SW 1271 (cell line): ENCODE data around the gene IL24.
"Not testable (repeated sequence)": the region's sequence is repeated elsewhere in the genome, so short reads cannot be mapped to it uniquely, and the experiment has no call there.

Source experiments
- DNase-seq, 2 experiments: peaks; one replicate each; lab custom pipeline; 2025; lab: John Stamatoyannopoulos, UW

Gene IL24, protein sequence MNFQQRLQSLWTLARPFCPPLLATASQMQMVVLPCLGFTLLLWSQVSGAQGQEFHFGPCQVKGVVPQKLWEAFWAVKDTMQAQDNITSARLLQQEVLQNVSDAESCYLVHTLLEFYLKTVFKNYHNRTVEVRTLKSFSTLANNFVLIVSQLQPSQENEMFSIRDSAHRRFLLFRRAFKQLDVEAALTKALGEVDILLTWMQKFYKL

DNA sequence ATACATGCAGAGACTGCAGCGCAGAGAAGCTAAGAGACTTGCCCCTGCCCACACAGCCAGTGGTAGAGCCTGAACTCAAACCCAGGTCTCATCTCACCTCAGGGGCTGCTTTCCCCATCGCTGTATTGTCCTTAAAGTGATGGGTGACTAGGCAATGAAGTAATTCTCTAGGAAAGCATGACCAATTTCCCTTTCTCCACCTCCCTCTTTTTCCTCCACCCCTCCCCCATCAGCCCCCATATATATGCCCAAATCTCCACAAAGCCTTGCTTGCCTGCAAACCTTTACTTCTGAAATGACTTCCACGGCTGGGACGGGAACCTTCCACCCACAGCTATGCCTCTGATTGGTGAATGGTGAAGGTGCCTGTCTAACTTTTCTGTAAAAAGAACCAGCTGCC lies at the start of gene IL24:
Gene IL24, plus strand, starts transcription at position 269 of the 400 bp plus-strand sequence. CDS start 390 bp downstream, outside the sequence.
- no peak for DNase-seq

DNA sequence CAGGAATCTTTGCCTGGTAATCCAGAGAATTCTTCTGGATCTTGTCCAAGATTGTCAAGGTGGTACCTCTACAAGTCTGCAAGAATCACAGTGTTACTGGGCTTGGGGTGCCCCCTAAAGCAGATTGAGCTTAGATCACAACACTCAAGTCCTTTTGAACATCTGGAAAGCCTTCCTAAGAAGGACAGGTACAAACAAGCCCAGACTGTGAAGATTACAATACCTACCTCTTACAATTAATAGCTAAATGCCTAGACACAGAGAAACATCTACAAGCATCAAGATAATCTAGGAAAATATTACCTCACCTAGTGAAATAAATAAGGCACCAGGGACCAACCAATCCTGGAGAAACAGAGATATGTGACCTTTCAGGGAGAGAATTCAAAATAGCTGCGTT lies 49.3 kb upstream of the IL24 start:
- no peak for DNase-seq

DNA sequence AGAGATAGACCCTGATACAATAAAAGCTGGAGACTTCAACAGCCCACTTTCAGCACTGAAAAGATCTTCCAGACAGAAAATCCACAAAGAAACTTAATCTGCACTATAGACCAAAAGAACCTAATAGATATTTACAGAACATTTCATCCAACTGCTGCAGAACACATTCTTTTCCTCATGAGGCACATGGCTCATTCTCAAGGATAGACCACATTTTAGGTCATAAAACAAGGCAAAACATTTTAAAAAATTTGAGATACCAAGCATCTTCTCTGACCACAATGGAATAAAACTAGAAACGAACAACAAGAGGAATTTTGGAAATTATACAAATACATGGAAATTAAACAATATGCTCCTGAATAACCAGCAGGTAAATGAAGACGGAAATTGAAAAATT lies 46.8 kb upstream of the IL24 start:
- no peak for DNase-seq

GRCh38 chr1:206851341-206852010 lies 45.8 kb upstream of the IL24 start:
- no peak for DNase-seq

- not testable (repeated sequence) for DNase-seq
These were observed 44.6 kb upstream of the IL24 start for GRCh38 chr1:206852662-206853061.

DNA sequence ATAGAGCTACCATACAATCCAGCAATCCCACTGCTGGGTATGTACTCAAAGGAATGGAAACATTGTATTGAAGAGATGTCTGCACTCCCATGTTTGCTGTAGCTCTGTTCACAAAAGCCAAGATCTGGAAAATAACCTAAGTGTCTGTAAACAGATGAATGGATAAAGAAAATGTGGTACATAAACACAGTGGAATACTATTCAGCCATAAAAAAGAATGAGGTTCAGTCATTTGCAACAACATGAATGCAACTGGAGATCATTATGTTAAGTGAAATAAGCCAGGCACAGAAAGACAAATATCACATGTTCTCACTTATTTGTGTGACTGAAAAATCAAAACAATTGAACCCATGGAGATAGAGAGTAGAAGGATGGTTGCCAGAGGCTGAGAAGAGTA lies 43.5 kb upstream of the IL24 start:
- DNase-seq = not testable (repeated sequence)

- no peak for DNase-seq
These were observed 42.7 kb upstream of the IL24 start for GRCh38 chr1:206854401-206855129.

DNA sequence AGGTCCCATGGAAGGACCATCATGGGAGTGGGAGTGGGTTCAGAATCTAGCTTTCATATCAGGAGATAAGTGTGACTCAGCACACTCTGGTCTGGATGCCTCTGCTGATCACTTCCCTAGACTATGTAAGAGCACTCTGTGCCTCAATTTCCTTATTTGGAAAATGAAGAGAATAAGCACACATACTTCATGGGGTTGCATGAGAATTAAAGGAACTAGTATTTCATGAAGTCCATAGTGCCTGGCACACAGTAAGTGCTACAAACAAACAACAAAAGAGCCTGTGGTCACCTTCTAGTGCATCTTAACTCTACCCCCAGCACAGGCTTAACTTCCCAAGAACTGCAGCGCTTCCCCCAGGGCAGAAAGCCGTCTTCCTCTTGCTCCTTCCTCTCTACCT lies 41.4 kb upstream of the IL24 start:
- no peak for DNase-seq

- no peak for DNase-seq
These were observed 40.4 kb upstream of the IL24 start for GRCh38 chr1:206856674-206857464.

- DNase-seq = no peak
These were observed 38.1 kb upstream of the IL24 start for GRCh38 chr1:206859082-206859521.

GRCh38 chr1:206860165-206860564 lies 37.1 kb upstream of the IL24 start:
- DNase-seq = no peak

GRCh38 chr1:206863266-206863665 lies 34.0 kb upstream of the IL24 start:
- DNase-seq = no peak

DNA sequence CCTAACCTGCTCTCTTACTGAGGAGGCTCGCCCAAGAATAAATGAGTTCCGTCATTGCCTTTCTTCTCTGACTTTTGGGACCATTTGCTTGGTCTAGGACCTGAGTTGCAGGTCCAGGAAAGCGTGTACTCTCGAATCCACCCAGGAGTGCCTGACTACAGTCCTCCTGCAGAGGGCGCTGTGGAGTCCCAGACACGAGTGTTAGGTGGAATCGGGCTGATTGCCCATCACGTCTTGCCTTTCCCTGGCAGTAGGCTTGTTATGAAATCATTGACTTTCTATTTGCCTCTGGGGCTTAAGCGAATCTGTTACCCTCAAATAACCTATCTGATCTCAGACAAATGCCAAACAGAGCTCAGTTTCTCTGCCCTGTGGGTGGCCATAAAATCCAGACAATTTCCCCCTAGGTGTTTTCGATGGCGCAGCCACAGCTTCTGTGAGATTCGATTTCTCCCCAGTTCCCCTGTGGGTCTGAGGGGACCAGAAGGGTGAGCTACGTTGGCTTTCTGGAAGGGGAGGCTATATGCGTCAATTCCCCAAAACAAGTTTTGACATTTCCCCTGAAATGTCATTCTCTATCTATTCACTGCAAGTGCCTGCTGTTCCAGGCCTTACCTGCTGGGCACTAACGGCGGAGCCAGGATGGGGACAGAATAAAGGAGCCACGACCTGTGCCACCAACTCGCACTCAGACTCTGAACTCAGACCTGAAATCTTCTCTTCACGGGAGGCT lies 32.1 kb upstream of the IL24 start, which contains the start of gene IL20:
Gene IL20, plus strand, starts transcription at position 685 of the 733 bp plus-strand sequence. CDS start 230 bp downstream, outside the sequence.
- no peak for DNase-seq

- DNase-seq = no peak
These were observed 31.2 kb upstream of the IL24 start for GRCh38 chr1:206866062-206866461.

GRCh38 chr1:206867239-206867638 lies 30.0 kb upstream of the IL24 start:
- DNase-seq = no peak

DNA sequence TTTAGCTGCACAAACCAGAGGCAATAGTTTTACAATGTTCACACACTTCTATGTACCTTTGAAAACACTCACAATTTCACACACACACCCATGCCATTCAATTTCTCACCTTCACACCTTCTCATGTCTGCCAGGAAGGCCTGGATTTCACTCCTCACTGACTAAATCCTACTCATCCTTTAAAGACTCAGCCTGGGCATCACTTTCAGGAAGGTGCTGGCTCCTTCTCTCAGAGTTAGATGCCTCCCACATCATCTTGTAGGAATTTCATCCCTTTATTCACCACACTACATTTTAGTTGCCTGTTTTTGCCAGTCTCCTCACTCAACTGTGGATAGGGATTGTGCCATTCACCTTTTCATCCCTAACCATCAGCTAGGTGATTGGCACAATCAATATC lies 29.5 kb upstream of the IL24 start:
- DNase-seq = no peak

- DNase-seq = no peak
These were observed 29.0 kb upstream of the IL24 start for GRCh38 chr1:206868264-206868663.

- DNase-seq = no peak
These were observed 25.1 kb upstream of the IL24 start for GRCh38 chr1:206872139-206872538.

DNA sequence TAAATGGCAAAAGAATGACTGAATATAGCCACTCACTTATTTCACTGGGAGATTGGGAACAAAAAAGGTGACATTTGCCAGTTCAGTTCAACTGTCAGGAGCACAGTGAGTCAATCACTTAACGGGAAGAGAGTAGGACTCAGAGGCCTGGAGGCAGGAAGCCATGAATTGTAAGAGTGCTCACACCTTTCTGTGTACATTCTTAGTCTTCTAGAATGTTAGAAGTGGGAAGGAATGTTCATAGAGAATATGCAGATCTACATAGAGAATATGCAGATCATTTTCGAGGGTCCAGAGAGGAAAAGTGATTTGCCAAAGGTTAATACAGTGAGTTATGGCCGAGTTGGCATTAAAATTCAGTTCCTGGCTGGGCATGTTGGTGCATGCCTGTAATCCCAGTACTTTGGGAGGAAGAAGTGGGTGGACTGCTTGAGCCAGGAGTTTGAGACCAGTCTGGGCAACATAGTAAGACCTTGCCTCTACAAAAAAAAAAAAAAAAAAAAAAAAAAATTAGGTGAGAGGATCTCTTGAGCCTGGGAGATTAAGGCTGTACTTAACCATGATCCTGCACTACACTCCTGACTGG lies 23.5 kb upstream of the IL24 start:
- DNase-seq = no peak

- DNase-seq = no peak
These were observed 21.4 kb upstream of the IL24 start for GRCh38 chr1:206875752-206876377.

- peak in 1 of 2 experiments; percentile 1 for DNase-seq
These were observed 18.8 kb upstream of the IL24 start for GRCh38 chr1:206878456-206878855.
